ENCODE measurements around the gene BTBD7. TPM values are rescaled to one million over a fixed set of nuclear protein-coding genes. Genes with fewer than 3 reads are reported as not detected.

Gene BTBD7
- total RNA-seq, 1 experiment from 2014 or later = 24.7 TPM

DNA sequence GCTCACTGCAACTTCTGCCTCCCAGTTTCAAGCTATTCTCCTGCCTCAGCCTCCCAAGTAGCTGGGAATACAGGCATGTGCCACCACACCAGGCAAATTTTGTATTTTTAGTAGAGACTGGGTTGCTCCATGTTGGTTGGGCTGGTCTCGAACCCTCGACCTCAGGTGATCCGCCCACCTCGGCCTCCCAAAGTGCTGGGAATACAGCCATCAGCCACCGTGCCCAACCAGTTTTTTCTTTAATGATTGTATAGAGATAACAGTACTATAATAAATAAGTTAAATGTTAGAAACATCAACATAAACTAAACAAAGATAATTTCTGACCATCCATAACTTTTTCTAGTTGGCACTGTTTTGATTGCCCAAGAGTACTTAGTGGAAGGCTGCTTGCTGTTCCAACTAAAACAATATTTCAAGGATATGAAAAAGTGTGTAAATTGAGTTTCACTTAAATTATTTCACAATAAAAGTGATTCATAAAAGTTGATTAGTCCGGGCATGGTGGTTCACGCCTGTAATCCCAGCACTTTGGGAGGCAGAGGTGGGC is 131.6 kb downstream of the BTBD7 start:
- ATAC-seq (no peak), DNase-seq (ENCODE audit: low read depth, low spot score) (no peak)
- CTCF ChIA-PET = no interaction called here
- no TSS peak for BruUV-seq (replicated peaks)
- Histone ChIP-seq H3K27me3 (ENCODE audit: control insufficient read depth, insufficient read depth, low read length) (no peaks in the 10 kb centered on the region), H3K4me1 (ENCODE audit: control insufficient read depth, insufficient read depth, low read length) (no peaks in the 10 kb centered on the region), H3K27ac (ENCODE audit: low read length) (no peak overlapping the region), H3K36me3 (ENCODE audit: control insufficient read depth, insufficient read depth, low read length) (peaks cover 3% of the 10 kb centered on the region; the same call in 1 of the 2 replicates), H3K4me3 (ENCODE audit: low read depth in 2 of 2, low read length in 2 of 2) (no peak overlapping the region), H3K9me3 (ENCODE audit: control insufficient read depth, insufficient read depth, low read depth, low read length) (no peaks in the 10 kb centered on the region)
- intact Hi-C loops (cut with micrococcal nuclease; ENCODE audit: unreplicated experiment) (no loop called here), in situ Hi-C loops (cut with HindIII; ENCODE audit: low pct_unique_long_range_greater_than_20kb, low sequenced_read_pairs) (no loop called here)
- TF ChIP-seq SIN3A (IDR thresholded peaks at IDR 0.05; ENCODE audit: borderline replicate concordance, insufficient read depth, low read depth, low read length) = no peak
- TF ChIP-seq, protein P1, sequence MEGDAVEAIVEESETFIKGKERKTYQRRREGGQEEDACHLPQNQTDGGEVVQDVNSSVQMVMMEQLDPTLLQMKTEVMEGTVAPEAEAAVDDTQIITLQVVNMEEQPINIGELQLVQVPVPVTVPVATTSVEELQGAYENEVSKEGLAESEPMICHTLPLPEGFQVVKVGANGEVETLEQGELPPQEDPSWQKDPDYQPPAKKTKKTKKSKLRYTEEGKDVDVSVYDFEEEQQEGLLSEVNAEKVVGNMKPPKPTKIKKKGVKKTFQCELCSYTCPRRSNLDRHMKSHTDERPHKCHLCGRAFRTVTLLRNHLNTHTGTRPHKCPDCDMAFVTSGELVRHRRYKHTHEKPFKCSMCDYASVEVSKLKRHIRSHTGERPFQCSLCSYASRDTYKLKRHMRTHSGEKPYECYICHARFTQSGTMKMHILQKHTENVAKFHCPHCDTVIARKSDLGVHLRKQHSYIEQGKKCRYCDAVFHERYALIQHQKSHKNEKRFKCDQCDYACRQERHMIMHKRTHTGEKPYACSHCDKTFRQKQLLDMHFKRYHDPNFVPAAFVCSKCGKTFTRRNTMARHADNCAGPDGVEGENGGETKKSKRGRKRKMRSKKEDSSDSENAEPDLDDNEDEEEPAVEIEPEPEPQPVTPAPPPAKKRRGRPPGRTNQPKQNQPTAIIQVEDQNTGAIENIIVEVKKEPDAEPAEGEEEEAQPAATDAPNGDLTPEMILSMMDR (IDR thresholded peaks at IDR 0.05) = no peak
- no peak for TF ChIP-seq POLR2AphosphoS5 (IDR thresholded peaks at IDR 0.05; ENCODE audit: low read depth, low read length)
- TF ChIP-seq, protein P2, sequence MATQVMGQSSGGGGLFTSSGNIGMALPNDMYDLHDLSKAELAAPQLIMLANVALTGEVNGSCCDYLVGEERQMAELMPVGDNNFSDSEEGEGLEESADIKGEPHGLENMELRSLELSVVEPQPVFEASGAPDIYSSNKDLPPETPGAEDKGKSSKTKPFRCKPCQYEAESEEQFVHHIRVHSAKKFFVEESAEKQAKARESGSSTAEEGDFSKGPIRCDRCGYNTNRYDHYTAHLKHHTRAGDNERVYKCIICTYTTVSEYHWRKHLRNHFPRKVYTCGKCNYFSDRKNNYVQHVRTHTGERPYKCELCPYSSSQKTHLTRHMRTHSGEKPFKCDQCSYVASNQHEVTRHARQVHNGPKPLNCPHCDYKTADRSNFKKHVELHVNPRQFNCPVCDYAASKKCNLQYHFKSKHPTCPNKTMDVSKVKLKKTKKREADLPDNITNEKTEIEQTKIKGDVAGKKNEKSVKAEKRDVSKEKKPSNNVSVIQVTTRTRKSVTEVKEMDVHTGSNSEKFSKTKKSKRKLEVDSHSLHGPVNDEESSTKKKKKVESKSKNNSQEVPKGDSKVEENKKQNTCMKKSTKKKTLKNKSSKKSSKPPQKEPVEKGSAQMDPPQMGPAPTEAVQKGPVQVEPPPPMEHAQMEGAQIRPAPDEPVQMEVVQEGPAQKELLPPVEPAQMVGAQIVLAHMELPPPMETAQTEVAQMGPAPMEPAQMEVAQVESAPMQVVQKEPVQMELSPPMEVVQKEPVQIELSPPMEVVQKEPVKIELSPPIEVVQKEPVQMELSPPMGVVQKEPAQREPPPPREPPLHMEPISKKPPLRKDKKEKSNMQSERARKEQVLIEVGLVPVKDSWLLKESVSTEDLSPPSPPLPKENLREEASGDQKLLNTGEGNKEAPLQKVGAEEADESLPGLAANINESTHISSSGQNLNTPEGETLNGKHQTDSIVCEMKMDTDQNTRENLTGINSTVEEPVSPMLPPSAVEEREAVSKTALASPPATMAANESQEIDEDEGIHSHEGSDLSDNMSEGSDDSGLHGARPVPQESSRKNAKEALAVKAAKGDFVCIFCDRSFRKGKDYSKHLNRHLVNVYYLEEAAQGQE (IDR thresholded peaks at IDR 0.05; ENCODE audit: insufficient read depth in 1 of 2, low read depth in 2 of 2, low read length in 1 of 2) = no peak
- POLR2A ChIA-PET = no interaction called here

DNA sequence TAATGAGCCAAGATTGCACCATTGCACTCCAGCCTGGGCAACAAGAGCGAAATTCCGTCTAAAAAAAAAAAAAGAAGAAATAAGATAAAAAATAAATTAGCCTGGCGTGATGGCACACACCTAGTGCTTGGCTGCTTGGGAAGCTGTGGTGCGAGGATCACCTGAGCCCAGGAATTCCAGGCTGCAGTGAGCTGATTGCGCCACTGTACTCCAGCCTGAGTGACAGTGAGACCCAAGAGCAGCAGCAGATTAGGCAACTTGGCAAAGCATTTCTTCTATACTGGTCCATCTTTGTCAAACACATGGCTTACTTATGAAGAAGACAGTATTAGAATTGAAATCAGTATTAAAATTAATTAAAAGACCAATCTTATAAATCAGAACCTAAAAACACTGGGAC is 132.3 kb downstream of the BTBD7 start:
- no peak for ATAC-seq
- H3K27me3 ChIP-seq (ENCODE audit: control insufficient read depth, insufficient read depth, low read length) = no peaks in the 10 kb centered on the region
- ChIA-PET POLR2A (no interaction called here), CTCF (no interaction called here)
- in situ Hi-C loops (cut with HindIII; ENCODE audit: low pct_unique_long_range_greater_than_20kb, low sequenced_read_pairs) = no loop called here
- H3K27ac ChIP-seq (ENCODE audit: low read length) = no peak overlapping the region
- no TSS peak for BruUV-seq (replicated peaks)
- no peaks in the 10 kb centered on the region for H3K9me3 ChIP-seq (ENCODE audit: control insufficient read depth, insufficient read depth, low read depth, low read length)
- intact Hi-C loops (cut with micrococcal nuclease; ENCODE audit: unreplicated experiment) = no loop called here
- no peak for DNase-seq (ENCODE audit: low read depth, low spot score)
- H3K4me1 ChIP-seq (ENCODE audit: control insufficient read depth, insufficient read depth, low read length) = no peaks in the 10 kb centered on the region
- TF ChIP-seq POLR2AphosphoS5 (IDR thresholded peaks at IDR 0.05; ENCODE audit: low read depth, low read length) = no peak
- TF ChIP-seq, protein P1 (IDR thresholded peaks at IDR 0.05) = no peak
- TF ChIP-seq, protein P2 (IDR thresholded peaks at IDR 0.05; ENCODE audit: insufficient read depth in 1 of 2, low read depth in 2 of 2, low read length in 1 of 2) = no peak
- no peak for TF ChIP-seq TCF7L2 (IDR thresholded peaks at IDR 0.05; ENCODE audit: low read depth, low read length)
- no peak for TF ChIP-seq SIN3A (IDR thresholded peaks at IDR 0.05; ENCODE audit: borderline replicate concordance, insufficient read depth, low read depth, low read length)
- no peak overlapping the region for H3K4me3 ChIP-seq (ENCODE audit: low read depth in 2 of 2, low read length in 2 of 2)
- H3K36me3 ChIP-seq (ENCODE audit: control insufficient read depth, insufficient read depth, low read length) = peaks cover 3% of the 10 kb centered on the region; the same call in 1 of the 2 replicates

All from Panc1 (cell line).